Natural killer cell (primary cell): ENCODE measurements around the gene MTAP. TPM values are rescaled to one million over a fixed set of nuclear protein-coding genes. Genes with fewer than 3 reads are reported as not detected.

Experiments used
- ATAC-seq, 3 donors: fragments of 150-1000 bp in 2 of 3; fragments of 200-7000 bp in 1 of 3; cut with Tn5 transposase; 1 replicate in 1 of 3; 2 replicates in 2 of 3; pipeline ENCODE4 v1.10.0; 2021; ENCODE audit warnings: mild to moderate bottlenecking in 2 of 3, moderate library complexity in 2 of 3
- DNase-seq, 2 donors: peaks; one replicate each; pipeline versions ENCODE4 v3.0.0 to v3.0.0-alpha.2; 2013 to 2021; ENCODE audit warnings: mixed read lengths in 1 of 2
- H3K27ac ChIP-seq: one replicate; pipeline ENCODE4 v1.5.1; 2013; ENCODE audit warnings: mild to moderate bottlenecking, low read length
- H3K27me3 ChIP-seq: one replicate; pipeline ENCODE4 v1.6.1; 2013; ENCODE audit warnings: low read length; ENCODE audit not compliant: control insufficient read depth, insufficient read depth
- H3K36me3 ChIP-seq: one replicate; pipeline ENCODE4 v1.6.1; 2013; ENCODE audit warnings: low read length; ENCODE audit not compliant: control insufficient read depth, insufficient read depth
- H3K4me1 ChIP-seq: one replicate; pipeline ENCODE4 v1.6.1; 2013; ENCODE audit warnings: low read length; ENCODE audit not compliant: control insufficient read depth, insufficient read depth
- H3K4me3 ChIP-seq: one replicate; pipeline ENCODE4 v1.5.1; 2013; ENCODE audit warnings: low read length
- H3K9me3 ChIP-seq: one replicate; pipeline ENCODE4 v1.6.1; 2013; ENCODE audit warnings: low read length; ENCODE audit not compliant: control insufficient read depth, insufficient read depth
- H3K27ac Mint-ChIP-seq, 2 donors: one replicate each; pipeline ENCODE4 v1.8.0; 2022; ENCODE audit warnings: mild to moderate bottlenecking in 2 of 2, mixed read lengths in 2 of 2, moderate library complexity in 1 of 2
- H3K27me3 Mint-ChIP-seq, 2 donors: one replicate each; pipeline ENCODE4 v1.8.0; 2022; ENCODE audit warnings: low read depth in 2 of 2, mixed read lengths in 2 of 2
- H3K36me3 Mint-ChIP-seq: one replicate; pipeline ENCODE4 v1.8.0; 2022; ENCODE audit warnings: mixed read lengths
- H3K4me1 Mint-ChIP-seq, 2 donors: one replicate each; pipeline ENCODE4 v1.8.0; 2022; ENCODE audit warnings: mixed read lengths in 2 of 2
- H3K4me3 Mint-ChIP-seq: one replicate; pipeline ENCODE4 v1.8.0; 2022; ENCODE audit warnings: mild to moderate bottlenecking, moderate library complexity, mixed read lengths
- H3K9me3 Mint-ChIP-seq, 2 donors: one replicate each; pipeline ENCODE4 v1.8.0; 2022; ENCODE audit warnings: mixed read lengths in 2 of 2
- CTCF ChIP-seq: fragments of 200-600 bp; IDR thresholded peaks from one replicate; pipeline ENCODE4 v1.8.0; 2022; ENCODE audit warnings: antibody characterized with exemption
- WGBS: methylation state at CpG from one replicate; pipeline ENCODE4 v1.1.7; 2013; ENCODE audit warnings: missing lambda C conversion rate; ENCODE audit not compliant: insufficient coverage; 5-methylcytosine and 5-hydroxymethylcytosine counted together
- intact Hi-C: fragments of 100-400 bp; cut with micrococcal nuclease; formaldehyde crosslinking; loops from one replicate; pipeline ENCODE4 v1.14.2; 2022
- total RNA-seq, 4 donors: library from RNA; stranded (reverse); fragments of 120-200 nt in 1 of 4; gene quantifications; one replicate each; pipeline versions ENCODE4 v1.2.3 to v1.2.4, GENCODE V29; 2013 to 2022

The MTAP gene
- total RNA-seq, 3 donors from 2014 or later (not counting 1 experiment from before 2014, with no cell fraction given), result 19.4 to 20.7 (median 19.6) TPM

GRCh38 chr9:21831841-21832509 is 29.5 kb downstream of the MTAP start:
- DNase-seq (peak in 1 of 2 donors; percentile 31), ATAC-seq (peak in 2 of 3 donors; percentile 39)
- Mint-ChIP-seq H3K4me1 (peaks cover 23 to 24% of the 10 kb centered on the region in 2 donors), H3K36me3 (peaks cover 3% of the 10 kb centered on the region), H3K9me3 (no peaks in the 10 kb centered on the region), H3K4me3 (no peak overlapping the region), H3K27me3 (no peaks in the 10 kb centered on the region), H3K27ac (peak overlapping the region in 1 of 2 donors; percentile 10)
- intact Hi-C loops, result no loop called here
- no peak overlapping the region for H3K27ac ChIP-seq
- no peak overlapping the region for H3K4me3 ChIP-seq
- no peaks in the 10 kb centered on the region for H3K4me1 ChIP-seq
- no peak for TF ChIP-seq CTCF
- no peaks in the 10 kb centered on the region for H3K9me3 ChIP-seq
- H3K27me3 ChIP-seq, result no peaks in the 10 kb centered on the region
- 89% methylated on average over 7 of the region's 8 CpGs for WGBS
- H3K36me3 ChIP-seq, result peaks cover 23% of the 10 kb centered on the region

GRCh38 chr9:21833090-21833801 is 30.8 kb downstream of the MTAP start:
- peaks cover 28 to 32% of the 10 kb centered on the region in 2 donors for H3K4me1 Mint-ChIP-seq
- H3K36me3 Mint-ChIP-seq, result peaks cover 11% of the 10 kb centered on the region
- WGBS, result 64% methylated on average over 7 of the region's 8 CpGs
- no peaks in the 10 kb centered on the region for H3K9me3 Mint-ChIP-seq
- Histone ChIP-seq H3K4me3 (no peak overlapping the region), H3K36me3 (peaks cover 26% of the 10 kb centered on the region), H3K9me3 (no peaks in the 10 kb centered on the region), H3K27ac (peak overlapping the region; percentile 4), H3K27me3 (no peaks in the 10 kb centered on the region), H3K4me1 (no peaks in the 10 kb centered on the region)
- H3K4me3 Mint-ChIP-seq, result no peak overlapping the region
- H3K27me3 Mint-ChIP-seq, result no peaks in the 10 kb centered on the region
- ATAC-seq (peak in 1 of 3 donors; percentile 24), DNase-seq (no peak)
- intact Hi-C loops, result no loop called here
- no peak for TF ChIP-seq CTCF
- H3K27ac Mint-ChIP-seq, result peak overlapping the region in 1 of 2 donors; percentile 1

GRCh38 chr9:21835121-21835520 is 32.7 kb downstream of the MTAP start:
- H3K4me3 ChIP-seq, result no peak overlapping the region
- no peaks in the 10 kb centered on the region for H3K27me3 ChIP-seq
- no peak overlapping the region for H3K27ac ChIP-seq
- peaks cover 30% of the 10 kb centered on the region for H3K36me3 ChIP-seq
- no peaks in the 10 kb centered on the region for H3K9me3 ChIP-seq
- no peak overlapping the region for H3K4me3 Mint-ChIP-seq
- no peak overlapping the region for H3K27ac Mint-ChIP-seq
- no peaks in the 10 kb centered on the region for H3K9me3 Mint-ChIP-seq
- intact Hi-C loops, result no loop called here
- no peaks in the 10 kb centered on the region for H3K27me3 Mint-ChIP-seq
- no peaks in the 10 kb centered on the region for H3K4me1 ChIP-seq
- peaks cover 27% of the 10 kb centered on the region for H3K36me3 Mint-ChIP-seq
- peaks cover 28 to 32% of the 10 kb centered on the region in 2 donors for H3K4me1 Mint-ChIP-seq
- DNase-seq, result no peak
- TF ChIP-seq CTCF, result no peak
- 100% methylated on average over 2 of the region's 3 CpGs for WGBS
- no peak for ATAC-seq
